Chondrocyte (in vitro differentiated cells): Measurements from ENCODE around the gene ITPKB. TPM values are rescaled to one million over a fixed set of nuclear protein-coding genes. Genes with fewer than 3 reads are reported as not detected.
A peak's percentile ranks its signal among the peaks of the same experiment; 100 is the strongest.

Source experiments
- DNase-seq: peaks from one replicate; pipeline ENCODE4 v3.0.0; 2021; ENCODE audit warnings: mixed read lengths, low spot score
- H3K27ac Mint-ChIP-seq: one replicate; pipeline ENCODE4 v1.8.0; 2021; ENCODE audit warnings: mild to moderate bottlenecking, moderate library complexity, mixed read lengths; ENCODE audit not compliant: unreplicated experiment
- H3K27me3 Mint-ChIP-seq: 2 replicates; pipeline ENCODE4 v1.8.0; 2021; ENCODE audit warnings: low read depth, mixed read lengths
- H3K36me3 Mint-ChIP-seq: 2 replicates; pipeline ENCODE4 v1.8.0; 2021; ENCODE audit warnings: low read depth, mixed read lengths
- H3K4me1 Mint-ChIP-seq: 2 replicates; pipeline ENCODE4 v1.8.0; 2021; ENCODE audit warnings: low read depth, mild to moderate bottlenecking, mixed read lengths
- H3K4me3 Mint-ChIP-seq: one replicate; pipeline ENCODE4 v1.8.0; 2021; ENCODE audit warnings: mild to moderate bottlenecking, moderate library complexity, mixed read lengths; ENCODE audit not compliant: unreplicated experiment
- H3K9me3 Mint-ChIP-seq: 2 replicates; pipeline ENCODE4 v1.8.0; 2021; ENCODE audit warnings: low read depth, mixed read lengths
- CTCF ChIP-seq: fragments of 200-600 bp; sonication (generic); IDR thresholded peaks from 2 replicates; pipeline ENCODE4 v1.5.0; 2021; ENCODE audit warnings: antibody characterized with exemption, mild to moderate bottlenecking, moderate library complexity
- total RNA-seq: library from RNA; stranded (reverse); gene quantifications from 3 replicates; pipeline ENCODE4 v1.2.1, GENCODE V29; 2021

The ITPKB gene
- total RNA-seq, 1 donor from 2014 or later: 13.4 TPM

- Mint-ChIP-seq H3K4me1 (peaks cover 59% of the 10 kb centered on the region), H3K9me3 (no peaks in the 10 kb centered on the region), H3K27me3 (no peaks in the 10 kb centered on the region), H3K36me3 (peaks cover 2% of the 10 kb centered on the region), H3K4me3 (no peak overlapping the region), H3K27ac (peak overlapping the region; percentile 95)
- DNase-seq: no peak
- TF ChIP-seq CTCF: no peak
These were observed 83.6 kb downstream of the ITPKB start for GRCh38 chr1:226655251-226656163.

GRCh38 chr1:226654668-226655055, 84.4 kb downstream of the ITPKB start:
- H3K27ac Mint-ChIP-seq: peak overlapping the region; percentile 89
- H3K4me1 Mint-ChIP-seq: peaks cover 53% of the 10 kb centered on the region
- H3K4me3 Mint-ChIP-seq: no peak overlapping the region
- no peaks in the 10 kb centered on the region for H3K9me3 Mint-ChIP-seq
- no peak for TF ChIP-seq CTCF
- no peaks in the 10 kb centered on the region for H3K27me3 Mint-ChIP-seq
- H3K36me3 Mint-ChIP-seq: peaks cover 2% of the 10 kb centered on the region
- DNase-seq: no peak

GRCh38 chr1:226654046-226654667, 84.9 kb downstream of the ITPKB start:
- H3K27ac Mint-ChIP-seq: peak overlapping the region; percentile 89
- H3K9me3 Mint-ChIP-seq: no peaks in the 10 kb centered on the region
- H3K4me3 Mint-ChIP-seq: peak overlapping the region; percentile 19

GRCh38 chr1:226653311-226653921, 85.7 kb downstream of the ITPKB start:
- peaks cover 5% of the 10 kb centered on the region for H3K36me3 Mint-ChIP-seq
- H3K27ac Mint-ChIP-seq: peak overlapping the region; percentile 89
- H3K4me1 Mint-ChIP-seq: peaks cover 53% of the 10 kb centered on the region
- no peak for TF ChIP-seq CTCF
- peak; percentile 70 for DNase-seq
- H3K27me3 Mint-ChIP-seq: no peaks in the 10 kb centered on the region
- no peaks in the 10 kb centered on the region for H3K9me3 Mint-ChIP-seq
- H3K4me3 Mint-ChIP-seq: no peak overlapping the region

More at GRCh38 chr1:226654046-226654667, 84.9 kb downstream of the ITPKB start:
- no peak for TF ChIP-seq CTCF
- peak; percentile 62 for DNase-seq
- H3K27me3 Mint-ChIP-seq: no peaks in the 10 kb centered on the region
- H3K4me1 Mint-ChIP-seq: peaks cover 53% of the 10 kb centered on the region
- H3K36me3 Mint-ChIP-seq: peaks cover 5% of the 10 kb centered on the region

- H3K9me3 Mint-ChIP-seq: no peaks in the 10 kb centered on the region
- peaks cover 46% of the 10 kb centered on the region for H3K4me1 Mint-ChIP-seq
- peak; percentile 79 for DNase-seq
- H3K36me3 Mint-ChIP-seq: peaks cover 9% of the 10 kb centered on the region
- H3K27me3 Mint-ChIP-seq: no peaks in the 10 kb centered on the region
- TF ChIP-seq CTCF: no peak
- H3K4me3 Mint-ChIP-seq: no peak overlapping the region
- no peak overlapping the region for H3K27ac Mint-ChIP-seq
These were observed 86.5 kb downstream of the ITPKB start for GRCh38 chr1:226652613-226653012.
